ENCODE measurements around the gene THBS3. TPM values are rescaled to one million over a fixed set of nuclear protein-coding genes. Genes with fewer than 3 reads are reported as not detected.

Gene THBS3
- total RNA-seq, 2 experiments from 2014 or later, result 11.1 to 28.7 TPM

DNA sequence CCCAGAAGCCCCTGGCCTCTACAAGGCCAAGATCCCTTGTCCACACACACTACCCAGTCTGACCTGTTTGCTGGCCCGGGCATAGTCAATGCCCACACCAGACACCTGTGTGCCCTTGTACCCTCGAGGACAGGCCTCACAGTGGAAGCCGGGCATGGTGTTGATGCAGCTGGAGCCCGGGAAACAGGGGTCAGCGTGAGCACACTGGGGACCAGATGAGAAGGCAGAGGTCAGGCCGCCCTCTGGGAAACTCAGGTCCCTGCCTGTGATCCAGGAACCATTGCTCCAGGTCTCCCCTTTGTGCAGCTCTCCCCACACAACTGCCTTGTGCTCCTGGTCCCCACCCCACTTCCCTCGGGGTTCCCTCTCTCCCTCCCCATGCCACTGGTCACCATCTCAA, 5.5 kb downstream of the THBS3 start:
- POLR2A ChIA-PET, result interaction anchor here (0.7 to 1.3 kb wide), 2 partner anchors 22 to 25 kb away, joined by 3 read pairs; no protein-coding TSS in a partner anchor
- CTCF ChIA-PET (ENCODE audit: unreplicated experiment), result no interaction called here

GRCh38 chr1:155200920-155201319, 6.8 kb downstream of the THBS3 start:
- CTCF ChIA-PET (ENCODE audit: unreplicated experiment), result no interaction called here
- no peak for DNase-seq (ENCODE audit: low spot score)

More for the DNA sequence above, 5.5 kb downstream of the THBS3 start:
- Histone ChIP-seq H2AFZ (ENCODE audit: low read length) (no peak overlapping the region), H3K4me2 (ENCODE audit: low read length) (no peak overlapping the region), H3K27ac (ENCODE audit: low read depth, low read length, poor library complexity, severe bottlenecking) (no peak overlapping the region), H3K4me3 (ENCODE audit: low read depth, low read length, poor library complexity, severe bottlenecking) (no peak overlapping the region), H4K20me1 (ENCODE audit: insufficient read depth, low read length) (no peaks in the 10 kb centered on the region), H3K9me2 (ENCODE audit: insufficient read depth, low read length) (no peaks in the 10 kb centered on the region), H3K4me1 (ENCODE audit: insufficient read depth, low read length, poor library complexity, severe bottlenecking) (peaks cover 4% of the 10 kb centered on the region), H3K36me3 (ENCODE audit: insufficient read depth, low read length) (no peaks in the 10 kb centered on the region), H3K79me2 (ENCODE audit: insufficient read depth, low read depth, low read length) (no peaks in the 10 kb centered on the region), H3K9me3 (ENCODE audit: low read length) (no peaks in the 10 kb centered on the region)
- BruUV-seq (replicated peaks), result no TSS peak
- TF ChIP-seq EZH2phosphoT487 (IDR thresholded peaks at IDR 0.05; ENCODE audit: borderline replicate concordance, low read depth, low read length) (no peak), CTCF (conservative IDR thresholded peaks at IDR 0.05; ENCODE audit: low read length) (no peak)
- no peak for DNase-seq (ENCODE audit: low spot score)
- intact Hi-C loops (cut with micrococcal nuclease; ENCODE audit: unreplicated experiment), result no loop called here

More at GRCh38 chr1:155200920-155201319, 6.8 kb downstream of the THBS3 start:
- no peaks in the 10 kb centered on the region for H3K9me2 ChIP-seq (ENCODE audit: insufficient read depth, low read length)
- TF ChIP-seq EZH2phosphoT487 (IDR thresholded peaks at IDR 0.05; ENCODE audit: borderline replicate concordance, low read depth, low read length) (no peak), CTCF (conservative IDR thresholded peaks at IDR 0.05; ENCODE audit: low read length) (no peak)
- H2AFZ ChIP-seq (ENCODE audit: low read length), result no peak overlapping the region
- H3K9me3 ChIP-seq (ENCODE audit: low read length), result no peaks in the 10 kb centered on the region
- intact Hi-C loops (cut with micrococcal nuclease; ENCODE audit: unreplicated experiment), result no loop called here
- H3K27ac ChIP-seq (ENCODE audit: low read depth, low read length, poor library complexity, severe bottlenecking), result no peak overlapping the region
- H3K4me2 ChIP-seq (ENCODE audit: low read length), result no peak overlapping the region
- H3K79me2 ChIP-seq (ENCODE audit: insufficient read depth, low read depth, low read length), result no peaks in the 10 kb centered on the region
- no peaks in the 10 kb centered on the region for H4K20me1 ChIP-seq (ENCODE audit: insufficient read depth, low read length)
- H3K4me1 ChIP-seq (ENCODE audit: insufficient read depth, low read length, poor library complexity, severe bottlenecking), result no peaks in the 10 kb centered on the region
- POLR2A ChIA-PET, result interaction anchor here (1.3 kb wide), 1 partner anchor 21 kb away, joined by 3 read pairs; no protein-coding TSS in a partner anchor
- no peak overlapping the region for H3K4me3 ChIP-seq (ENCODE audit: low read depth, low read length, poor library complexity, severe bottlenecking)
- BruUV-seq (replicated peaks), result no TSS peak
- H3K36me3 ChIP-seq (ENCODE audit: insufficient read depth, low read length), result no peaks in the 10 kb centered on the region
